CD4-positive, alpha-beta T cell treated with Interleukin-17A for 1 hour (primary cell): ENCODE results near the gene POLR1H.
A peak's percentile ranks its signal among the peaks of the same experiment; 100 is the strongest.

Source experiments
- DNase-seq: peaks from one replicate; pipeline ENCODE4 v3.0.0-alpha.2; 2020

The POLR1H gene

DNA sequence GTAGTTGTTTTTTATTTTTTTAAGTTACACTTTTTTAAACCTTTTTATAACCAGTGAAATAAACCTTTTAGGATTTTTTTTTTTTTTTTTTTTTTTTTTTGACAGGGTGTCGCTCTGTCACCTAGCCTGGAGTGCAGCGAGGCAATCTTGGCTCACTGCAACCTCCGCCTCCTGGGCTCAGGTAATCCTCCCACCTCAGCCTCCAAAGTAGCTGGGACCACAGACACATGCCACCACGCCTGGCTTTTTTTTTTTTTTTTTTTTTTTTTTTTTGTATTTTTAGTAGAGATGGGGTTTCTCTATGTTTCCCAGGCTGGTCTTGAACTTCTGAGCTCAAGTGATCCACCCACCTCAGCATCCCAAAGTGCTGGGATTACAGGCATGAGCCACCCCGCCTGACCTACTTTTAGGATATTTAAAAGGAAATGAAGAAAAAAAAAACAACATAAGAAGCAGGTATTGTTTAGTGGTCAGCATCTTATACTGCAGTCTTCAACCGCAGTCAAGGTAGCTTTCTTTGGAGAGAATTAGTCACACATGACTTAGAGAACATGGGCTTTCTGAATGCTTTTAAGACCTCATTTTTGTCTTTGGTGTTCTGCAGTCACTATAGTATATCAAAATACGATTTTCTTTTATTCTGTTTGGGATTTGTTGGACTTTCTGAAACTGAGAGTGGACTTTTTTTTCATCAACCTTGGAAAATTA is 1.6 kb downstream of the POLR1H start:
- peak; percentile 48 for DNase-seq

DNA sequence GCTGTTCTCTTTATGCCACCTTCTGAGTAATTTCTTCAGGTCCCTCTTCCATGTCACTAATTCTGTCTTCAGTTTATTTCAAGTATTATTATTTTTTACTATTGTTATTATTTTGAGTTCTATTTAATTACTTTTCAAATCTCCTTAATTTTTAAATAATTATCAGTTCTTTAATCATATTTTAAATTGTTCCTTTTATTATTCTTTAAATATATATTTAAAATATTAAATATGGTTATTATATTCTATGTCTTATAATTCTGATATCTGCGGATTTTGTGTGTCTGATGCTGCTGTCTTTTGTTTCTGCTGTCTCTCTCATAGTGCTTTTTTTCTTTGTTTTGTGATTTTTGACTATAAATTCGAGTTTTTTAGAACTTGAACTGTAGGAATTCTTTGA is 2.2 kb downstream of the POLR1H start:
- DNase-seq = no peak

DNA sequence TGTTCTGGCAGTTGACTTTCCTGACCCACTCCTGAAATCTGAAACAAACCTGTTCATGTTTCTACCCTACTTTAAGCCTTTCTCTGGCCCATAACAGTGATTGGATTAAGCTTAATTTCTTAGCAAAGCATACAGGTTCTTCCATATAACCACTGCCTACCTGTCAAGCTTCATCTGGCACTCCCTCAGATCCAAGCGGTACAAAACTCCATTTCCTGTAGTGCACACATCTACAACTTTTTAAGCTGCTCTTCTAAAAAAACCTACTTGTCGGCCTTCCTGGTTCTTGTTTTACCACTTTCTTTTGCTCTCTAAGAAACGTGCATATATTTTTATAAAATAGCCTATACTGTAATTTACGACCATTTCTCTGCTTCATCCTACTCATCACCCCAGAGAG is 5.0 kb downstream of the POLR1H start:
- DNase-seq = peak; percentile 43

GRCh38 chr6:30066577-30067459 is 5.8 kb downstream of the POLR1H start, which contains the start of gene PPP1R11:
Gene PPP1R11 (plus strand): TSS chr6:30067198. CDS start chr6:30067411, 213 bp downstream.
- peak; percentile 99 for DNase-seq

DNA sequence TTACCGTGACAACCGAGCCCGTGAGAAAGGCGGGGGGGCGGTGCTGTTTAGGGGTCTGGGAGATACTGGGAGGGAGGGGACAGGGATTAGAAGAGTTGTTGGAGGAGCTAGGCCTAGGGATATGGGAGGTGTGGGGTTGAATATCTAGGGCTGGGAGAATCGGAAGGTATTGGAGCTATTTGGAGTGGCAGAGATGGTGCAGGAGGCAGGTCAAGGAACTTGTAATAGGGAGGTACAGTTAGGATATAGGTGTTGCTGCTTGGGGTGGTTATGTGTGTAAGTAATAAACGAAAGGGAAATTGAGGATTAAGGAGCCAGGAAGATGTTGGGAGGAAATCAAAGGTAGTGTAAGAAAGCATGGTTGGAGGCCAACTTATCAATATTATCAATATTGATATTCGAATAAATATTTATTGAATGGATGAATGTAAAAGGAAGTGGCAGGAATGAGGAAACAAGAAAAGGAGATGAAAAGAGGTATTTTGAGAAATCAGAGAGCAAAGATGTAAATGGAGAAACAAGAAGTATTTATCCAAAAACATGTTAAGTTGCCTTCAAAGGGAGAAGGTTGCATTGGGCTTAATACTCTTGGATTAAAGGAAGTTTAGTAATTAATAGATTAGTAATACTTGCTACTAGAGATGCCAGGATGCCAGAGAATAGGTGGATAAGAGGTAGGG is 6.5 kb downstream of the POLR1H start:
- no peak for DNase-seq

DNA sequence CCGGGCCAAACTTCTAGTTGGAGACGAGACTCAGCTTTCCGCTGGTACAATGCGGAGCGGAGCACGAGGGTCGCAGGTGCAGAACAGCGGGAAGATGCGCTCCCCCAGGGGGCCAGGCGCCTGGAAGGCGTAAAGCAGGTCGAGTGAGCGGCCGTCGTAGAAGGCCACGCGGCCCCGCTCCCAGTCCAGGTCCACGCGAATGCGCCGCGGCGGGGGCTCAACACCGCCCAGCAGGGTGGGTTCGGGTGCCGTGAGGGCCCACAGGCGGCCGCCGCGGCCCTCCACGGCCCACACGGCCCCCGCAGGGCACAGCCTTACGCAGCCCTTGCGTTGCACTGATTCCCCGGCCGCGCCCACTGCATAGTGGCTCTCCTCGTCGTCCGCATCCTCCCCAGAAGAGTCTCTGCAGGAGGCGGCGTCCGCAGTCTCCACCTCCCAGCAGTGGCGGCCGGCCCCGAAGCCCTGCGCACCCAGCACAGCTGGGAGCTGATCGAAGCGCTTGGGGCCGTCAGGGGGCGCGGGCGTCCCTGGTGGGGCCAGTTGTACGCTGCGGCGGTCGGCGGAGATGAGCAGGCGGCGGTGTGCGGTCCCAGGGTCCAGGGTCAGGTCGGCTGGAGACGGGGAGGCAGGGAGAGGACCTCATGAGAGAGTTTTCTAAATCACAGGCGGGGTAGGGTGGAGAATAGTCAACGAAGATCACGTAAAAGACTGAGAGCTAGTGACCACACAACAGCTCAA is 10.2 kb downstream of the POLR1H start:
- DNase-seq = peak; percentile 29

- DNase-seq = peak; percentile 14
Measured at GRCh38 chr6:30071858-30072257, 10.8 kb downstream of the POLR1H start.

DNA sequence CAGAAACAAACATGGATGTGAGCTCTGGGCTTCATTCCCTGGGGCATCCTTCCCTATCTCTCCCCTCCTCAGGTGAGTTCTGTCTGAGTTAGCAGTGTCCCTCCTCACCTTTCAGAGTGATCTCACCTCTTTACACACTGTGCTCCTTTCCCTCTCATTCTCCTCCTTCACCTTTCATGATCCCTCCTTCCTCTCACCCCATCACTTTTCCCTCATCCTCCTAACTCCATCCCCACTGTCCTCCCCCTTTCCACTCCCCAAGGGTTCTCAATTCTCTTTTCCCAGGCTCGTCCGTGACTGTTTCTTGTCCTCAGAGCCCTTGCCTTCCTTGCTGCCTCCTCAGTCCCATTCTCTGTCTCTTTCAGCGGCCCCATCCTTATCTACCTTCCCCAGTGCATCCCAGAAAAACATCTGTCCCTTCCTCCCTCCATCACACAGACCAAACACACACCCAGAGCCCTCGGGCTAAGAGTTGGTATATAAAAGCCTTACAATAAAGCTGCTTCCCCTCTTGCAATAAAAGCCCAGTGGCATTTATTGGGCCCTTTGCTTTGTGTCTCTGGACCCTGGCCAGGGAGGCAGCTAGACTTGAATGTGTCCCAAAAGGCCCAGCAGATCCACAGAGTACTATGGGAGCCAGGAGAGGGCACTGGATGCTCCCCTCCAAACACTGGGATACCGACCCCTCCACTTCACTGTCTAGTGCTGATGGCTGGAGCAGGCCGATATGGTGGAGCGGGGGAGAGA is 12.6 kb downstream of the POLR1H start:
- DNase-seq = no peak

DNA sequence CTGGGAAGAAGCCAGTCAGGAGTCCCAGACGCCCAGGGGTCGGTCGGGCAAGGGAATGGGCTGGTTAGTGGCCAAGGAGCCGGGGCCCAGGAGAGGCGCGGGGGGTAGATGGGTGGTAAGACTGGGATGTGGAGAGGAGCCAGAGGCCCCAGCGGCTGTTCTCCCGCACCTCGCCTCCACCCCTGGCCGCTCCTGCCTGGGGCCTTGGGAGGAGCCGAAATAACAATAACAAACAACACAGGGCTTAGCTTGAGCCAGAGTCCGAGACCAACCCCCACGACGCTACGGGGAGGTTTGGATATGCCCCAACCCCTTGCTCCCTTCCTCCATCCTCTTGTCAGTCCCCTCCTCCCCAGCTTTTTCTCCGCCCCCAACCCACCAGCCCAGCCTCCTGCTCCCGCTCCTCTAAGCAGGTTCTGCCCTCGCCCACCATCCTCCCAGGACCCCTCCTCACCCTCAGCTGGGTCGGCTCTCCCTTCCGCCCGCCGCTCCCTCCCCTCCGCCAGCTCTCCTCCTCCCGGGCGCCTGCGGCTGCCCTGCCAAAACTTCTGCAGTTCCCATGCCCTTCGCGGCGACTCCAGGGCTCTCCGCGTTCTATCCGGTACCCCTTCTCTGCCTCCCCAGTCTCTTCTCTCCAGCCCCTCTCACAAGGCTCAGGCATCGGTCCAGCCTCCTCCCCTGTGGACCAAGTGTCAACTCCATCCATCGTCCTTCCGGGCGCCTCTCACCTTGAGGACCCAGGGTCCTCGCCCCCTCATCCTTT is 13.4 kb downstream of the POLR1H start:
- DNase-seq = no peak

DNA sequence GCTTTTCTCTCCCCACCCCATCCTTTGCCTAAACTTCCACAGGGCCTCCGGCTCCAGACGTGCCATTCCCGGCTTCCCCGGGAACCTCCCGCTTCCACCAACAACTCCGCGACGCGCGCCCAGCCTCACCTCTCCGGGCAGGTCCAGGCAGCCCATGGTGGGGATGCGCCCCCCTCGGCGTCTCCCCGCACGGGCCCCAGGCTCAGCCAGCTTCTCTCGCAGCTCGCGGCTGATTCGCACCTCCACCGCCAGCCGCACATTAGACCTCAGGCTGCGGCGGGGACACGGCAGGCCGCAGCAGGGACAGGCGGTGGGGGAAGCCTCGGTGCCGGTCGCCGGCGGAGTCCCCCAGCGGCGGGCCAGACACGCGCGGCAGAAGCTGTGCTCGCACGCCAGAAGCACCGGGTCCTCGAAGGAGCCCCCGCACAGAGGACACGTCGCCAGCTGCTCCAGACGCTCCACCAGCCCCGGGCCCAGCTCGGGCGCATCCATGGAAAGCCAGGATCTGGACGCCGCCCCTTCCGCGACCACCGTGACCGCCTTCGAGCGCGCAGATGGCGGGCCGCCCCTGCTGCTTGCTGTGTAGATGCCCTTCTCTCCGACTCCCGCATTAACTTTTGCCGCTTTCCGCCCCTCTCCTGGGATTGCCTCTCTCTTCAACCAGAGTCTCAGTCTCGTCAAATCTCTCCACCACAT is 14.2 kb downstream of the POLR1H start, which contains the start of gene RNF39:
TSS of gene RNF39 (minus strand) at position 676 of the 696 bp plus-strand sequence. CDS start at position 492, 184 bp downstream.
- DNase-seq = peak; percentile 27

DNA sequence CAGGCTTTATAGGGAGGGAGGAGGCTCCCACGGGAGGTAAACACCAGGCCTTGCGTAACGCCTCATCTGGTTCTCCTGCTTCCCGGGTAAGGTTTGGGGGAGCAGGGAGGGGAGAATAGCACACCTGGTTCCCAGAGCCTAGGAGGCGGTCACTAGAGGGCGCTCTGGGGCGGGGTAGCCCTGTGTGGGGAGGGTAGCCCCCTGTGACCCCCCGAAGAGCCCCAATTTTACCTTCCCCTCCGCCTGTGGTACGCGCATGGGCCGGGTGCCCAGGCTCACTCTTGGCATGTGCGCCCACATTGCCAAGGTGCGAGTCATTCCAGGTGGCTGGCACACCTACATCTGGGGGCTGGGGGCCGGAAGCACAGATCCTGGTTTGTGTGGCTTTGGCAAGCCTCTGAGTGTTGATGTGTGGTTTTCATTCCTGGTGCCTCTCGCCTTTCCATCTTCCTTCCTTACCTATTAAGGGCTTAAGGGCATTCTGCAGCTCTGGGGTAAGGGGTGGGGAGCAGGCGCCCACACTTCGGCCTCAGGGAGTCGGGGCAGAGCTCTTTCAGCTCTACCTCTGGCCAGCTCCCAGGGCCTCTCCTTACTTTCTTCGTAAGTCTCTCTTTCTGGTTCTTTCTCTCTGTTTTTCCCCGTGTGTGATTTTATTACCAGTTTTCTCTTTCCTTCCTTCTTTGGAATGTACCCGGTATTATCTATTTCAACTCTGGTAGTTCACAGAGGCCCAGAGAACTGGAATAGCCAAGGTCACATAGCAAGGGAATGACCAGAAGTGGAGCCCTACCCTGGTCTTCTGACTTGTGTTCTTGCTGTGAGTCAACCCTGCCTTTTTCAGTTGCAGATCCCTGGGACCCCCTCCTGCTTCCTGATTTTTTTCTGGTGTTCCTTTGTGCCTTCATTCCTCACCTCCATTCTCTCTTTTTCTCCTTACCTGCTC is 15.0 kb downstream of the POLR1H start:
- no peak for DNase-seq

DNA sequence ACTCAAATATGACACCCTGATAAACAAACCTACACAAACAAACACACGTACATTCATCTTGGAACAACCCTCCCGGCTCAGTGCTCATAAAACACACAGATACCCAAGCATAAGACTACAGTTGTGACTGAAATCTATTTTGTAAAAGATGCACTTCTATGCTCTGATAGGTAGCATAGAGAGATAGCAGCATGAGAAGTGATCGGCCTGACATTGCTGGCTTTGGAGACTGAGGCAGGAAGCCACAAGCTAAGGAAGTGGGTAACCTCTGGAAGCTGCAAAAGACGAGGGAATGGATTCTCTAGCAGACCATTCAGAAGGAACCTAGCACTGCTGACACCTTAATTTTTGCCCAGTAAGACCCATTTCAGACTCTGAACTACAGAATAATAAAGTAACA is 16.2 kb downstream of the POLR1H start:
- no peak for DNase-seq

DNA sequence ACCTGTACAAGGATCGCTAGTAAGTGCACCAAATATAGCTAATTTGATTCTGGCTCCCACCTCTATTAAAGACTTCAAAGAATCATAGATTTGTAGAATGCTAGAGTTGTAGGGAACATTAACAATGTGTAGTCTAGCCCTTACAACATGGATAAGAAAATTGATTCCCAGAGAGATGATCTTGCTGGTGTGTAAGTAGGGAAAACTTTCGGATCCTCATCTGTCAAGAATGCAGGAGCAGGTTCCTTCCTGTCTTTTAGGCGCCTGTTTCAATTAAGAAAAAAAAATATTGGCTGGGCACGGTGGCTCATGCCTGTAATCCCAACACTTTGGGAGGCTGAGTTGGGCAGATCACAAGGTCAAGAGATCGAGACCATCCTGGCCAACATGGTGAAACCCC is 26.8 kb downstream of the POLR1H start:
- no peak for DNase-seq

DNA sequence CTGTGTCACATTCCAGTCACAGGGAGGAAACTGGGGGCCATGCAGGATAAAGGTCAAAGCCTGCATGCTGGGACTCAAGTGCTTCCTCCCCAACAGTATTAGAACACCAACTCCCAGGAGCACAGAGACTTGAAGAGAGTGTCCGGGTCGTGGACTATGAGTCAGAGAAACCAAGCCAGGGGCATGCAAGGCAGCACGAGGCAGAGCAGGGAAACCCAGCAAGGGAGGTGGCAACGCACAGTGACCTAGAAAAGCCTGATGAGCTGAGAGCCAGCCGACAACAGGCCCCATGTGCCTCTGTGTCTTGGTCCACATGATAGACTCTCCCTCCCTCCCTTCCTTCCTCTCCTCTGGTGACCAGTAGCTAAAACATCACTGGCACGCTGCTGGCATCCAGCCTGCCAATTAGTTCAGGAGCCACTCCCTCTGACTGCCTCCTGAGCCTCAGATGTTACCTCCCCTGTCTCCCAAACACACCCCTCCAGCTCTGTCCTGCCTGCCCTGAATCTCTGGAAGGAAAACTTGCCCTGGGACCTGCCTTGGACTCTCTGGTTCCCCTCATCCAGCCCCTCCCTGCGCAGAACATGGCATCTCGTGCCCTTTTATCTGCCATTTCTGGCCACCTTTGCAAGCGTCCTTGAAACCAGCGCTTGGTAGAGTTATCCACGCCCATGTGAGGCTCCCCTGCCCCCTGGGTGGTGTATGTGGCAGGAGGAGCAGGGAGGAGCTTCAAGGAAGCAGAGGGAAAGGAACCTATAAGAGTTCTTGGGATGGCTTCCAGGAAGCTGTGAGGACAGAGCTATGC is 30.7 kb downstream of the POLR1H start:
- DNase-seq = no peak

- no peak for DNase-seq
Measured at GRCh38 chr6:30092852-30093543, 31.9 kb downstream of the POLR1H start.

- DNase-seq = no peak
Measured at GRCh38 chr6:30093951-30094661, 33.0 kb downstream of the POLR1H start.

DNA sequence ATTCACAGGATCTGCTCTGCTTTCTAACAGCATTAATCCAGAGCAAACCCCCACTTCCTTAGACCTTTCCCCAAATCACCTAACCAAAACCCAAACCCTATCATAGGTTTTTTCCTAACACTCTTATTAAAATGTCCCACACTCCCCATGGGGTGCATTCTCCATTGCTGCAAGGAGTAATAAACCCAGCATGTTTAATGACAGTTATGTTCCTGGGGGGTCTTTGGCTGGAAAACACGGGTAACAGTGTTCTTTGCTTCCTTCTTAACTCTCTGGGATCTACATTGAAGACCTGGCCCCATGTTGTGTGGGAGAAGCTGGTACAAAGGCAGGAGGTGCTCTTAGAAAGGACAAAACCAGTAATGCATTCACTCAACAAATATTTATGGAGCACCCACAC is 35.8 kb downstream of the POLR1H start:
- no peak for DNase-seq
